Measurements from ENCODE around the gene ARMC10.

ARMC10 gene

GRCh38 chr7:103130901-103131624, 56.1 kb downstream of the ARMC10 start:
- TF ChIP-seq TEAD4 (IDR thresholded peaks at IDR 0.05), result no peak
- no peak for TF ChIP-seq FOXM1 (IDR thresholded peaks at IDR 0.05; ENCODE audit: borderline replicate concordance, low read depth)
- TF ChIP-seq, protein P1, sequence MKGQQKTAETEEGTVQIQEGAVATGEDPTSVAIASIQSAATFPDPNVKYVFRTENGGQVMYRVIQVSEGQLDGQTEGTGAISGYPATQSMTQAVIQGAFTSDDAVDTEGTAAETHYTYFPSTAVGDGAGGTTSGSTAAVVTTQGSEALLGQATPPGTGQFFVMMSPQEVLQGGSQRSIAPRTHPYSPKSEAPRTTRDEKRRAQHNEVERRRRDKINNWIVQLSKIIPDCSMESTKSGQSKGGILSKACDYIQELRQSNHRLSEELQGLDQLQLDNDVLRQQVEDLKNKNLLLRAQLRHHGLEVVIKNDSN (IDR thresholded peaks at IDR 0.05), result no peak

DNA sequence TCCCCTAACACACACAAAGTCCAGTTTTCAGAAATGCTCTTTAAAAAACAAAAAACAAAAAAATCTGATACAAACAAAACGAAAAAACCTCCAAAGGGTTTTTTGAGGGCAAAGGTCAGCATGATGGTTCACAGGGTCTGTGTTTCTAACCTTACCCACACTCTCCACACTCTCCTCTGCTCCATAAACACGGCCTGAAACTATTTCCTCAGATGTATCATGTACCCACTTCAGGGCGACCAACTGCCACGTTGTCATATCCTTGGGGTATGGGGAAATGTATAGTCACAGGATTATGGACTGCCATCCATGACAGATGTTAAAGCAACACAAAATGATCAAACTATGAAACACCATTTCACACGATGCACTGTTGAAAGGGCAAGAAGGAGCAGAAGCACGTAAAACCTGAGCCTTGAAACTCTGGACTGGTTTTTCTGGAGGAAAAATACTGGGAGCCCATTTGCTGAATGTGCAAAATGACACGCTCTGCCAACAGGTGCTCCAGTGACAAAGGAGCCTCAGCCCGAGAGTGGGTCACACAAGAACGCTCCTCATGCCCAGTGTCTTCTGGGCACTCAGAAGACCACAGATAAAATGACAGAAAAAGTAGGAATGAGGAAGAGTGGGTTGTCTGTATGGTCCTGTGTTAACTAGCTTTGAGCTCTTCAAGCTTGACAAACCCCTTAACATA, 58.2 kb downstream of the ARMC10 start:
- TF ChIP-seq REST (IDR thresholded peaks at IDR 0.05; ENCODE audit: low read depth) (no peak), FOXM1 (IDR thresholded peaks at IDR 0.05; ENCODE audit: borderline replicate concordance, low read depth) (no peak), MAX (IDR thresholded peaks at IDR 0.05) (no peak), EGR1 (IDR thresholded peaks at IDR 0.05) (no peak), RAD21 (IDR thresholded peaks at IDR 0.05; ENCODE audit: low read depth) (no peak), CREB1 (IDR thresholded peaks at IDR 0.05; ENCODE audit: low read depth) (no peak), TCF12 (IDR thresholded peaks at IDR 0.05; ENCODE audit: low read depth) (no peak)

GRCh38 chr7:103134836-103135554, 60.1 kb downstream of the ARMC10 start:
- TF ChIP-seq ZBTB7A (IDR thresholded peaks at IDR 0.05; ENCODE audit: low read depth) (no peak), NFIC (IDR thresholded peaks at IDR 0.05) (no peak), RAD21 (IDR thresholded peaks at IDR 0.05; ENCODE audit: low read depth) (no peak), YY1 (IDR thresholded peaks at IDR 0.05; ENCODE audit: low read depth) (no peak), REST (IDR thresholded peaks at IDR 0.05; ENCODE audit: low read depth) (no peak), TAF1 (IDR thresholded peaks at IDR 0.05; ENCODE audit: low read depth) (no peak), FOXM1 (IDR thresholded peaks at IDR 0.05; ENCODE audit: borderline replicate concordance, low read depth) (no peak), CEBPB (IDR thresholded peaks at IDR 0.05) (no peak), EP300 (IDR thresholded peaks at IDR 0.05; ENCODE audit: borderline replicate concordance) (no peak), TCF12 (IDR thresholded peaks at IDR 0.05; ENCODE audit: low read depth) (no peak), TEAD4 (IDR thresholded peaks at IDR 0.05) (no peak), EGR1 (IDR thresholded peaks at IDR 0.05) (no peak), MAX (IDR thresholded peaks at IDR 0.05) (no peak)
- TF ChIP-seq, protein P1 (IDR thresholded peaks at IDR 0.05), result no peak

- TF ChIP-seq FOXM1 (IDR thresholded peaks at IDR 0.05; ENCODE audit: borderline replicate concordance, low read depth) (no peak), CREB1 (IDR thresholded peaks at IDR 0.05; ENCODE audit: low read depth) (no peak), EGR1 (IDR thresholded peaks at IDR 0.05) (no peak), NFIC (IDR thresholded peaks at IDR 0.05) (no peak), CEBPB (IDR thresholded peaks at IDR 0.05) (no peak), TCF12 (IDR thresholded peaks at IDR 0.05; ENCODE audit: low read depth) (no peak), YY1 (IDR thresholded peaks at IDR 0.05; ENCODE audit: low read depth) (no peak), ZBTB7A (IDR thresholded peaks at IDR 0.05; ENCODE audit: low read depth) (no peak), RAD21 (IDR thresholded peaks at IDR 0.05; ENCODE audit: low read depth) (no peak), TAF1 (IDR thresholded peaks at IDR 0.05; ENCODE audit: low read depth) (no peak), REST (IDR thresholded peaks at IDR 0.05; ENCODE audit: low read depth) (no peak), TEAD4 (IDR thresholded peaks at IDR 0.05) (no peak), MAX (IDR thresholded peaks at IDR 0.05) (no peak), EP300 (IDR thresholded peaks at IDR 0.05; ENCODE audit: borderline replicate concordance) (no peak)
- TF ChIP-seq, protein P1 (IDR thresholded peaks at IDR 0.05), result no peak
These were observed 65.1 kb downstream of the ARMC10 start for GRCh38 chr7:103140061-103140460.

All from Ishikawa (cell line).